GM06990 (cell line): ENCODE results near the gene FCSK.

Experiments used
- DNase-seq: peaks from one replicate; pipeline ENCODE4 v3.0.0-alpha.2; 2011; ENCODE audit not compliant: insufficient read length; ENCODE audit errors: extremely low read depth
- H3K27me3 ChIP-seq: replicated peaks from 2 replicates; pipeline ENCODE4 v1.6.0; 2011; ENCODE audit warnings: low read length; ENCODE audit not compliant: control insufficient read depth, insufficient read depth
- H3K36me3 ChIP-seq: 2 replicates; pipeline ENCODE4 v1.5.1; 2011; ENCODE audit warnings: low read length; ENCODE audit not compliant: control insufficient read depth, insufficient read depth
- H3K4me3 ChIP-seq: replicated peaks from 2 replicates; pipeline ENCODE4 v1.5.1; 2011; ENCODE audit warnings: low read depth, mild to moderate bottlenecking, control low read depth, low read length
- TF ChIP-seq, protein P1 (sequence below): IDR thresholded peaks from 2 replicates; pipeline ENCODE4 v1.5.1; 2011; ENCODE audit warnings: low read length, control low read depth, mild to moderate bottlenecking, inconsistent platforms; ENCODE audit not compliant: insufficient read depth, poor library complexity, severe bottlenecking

FCSK gene

DNA sequence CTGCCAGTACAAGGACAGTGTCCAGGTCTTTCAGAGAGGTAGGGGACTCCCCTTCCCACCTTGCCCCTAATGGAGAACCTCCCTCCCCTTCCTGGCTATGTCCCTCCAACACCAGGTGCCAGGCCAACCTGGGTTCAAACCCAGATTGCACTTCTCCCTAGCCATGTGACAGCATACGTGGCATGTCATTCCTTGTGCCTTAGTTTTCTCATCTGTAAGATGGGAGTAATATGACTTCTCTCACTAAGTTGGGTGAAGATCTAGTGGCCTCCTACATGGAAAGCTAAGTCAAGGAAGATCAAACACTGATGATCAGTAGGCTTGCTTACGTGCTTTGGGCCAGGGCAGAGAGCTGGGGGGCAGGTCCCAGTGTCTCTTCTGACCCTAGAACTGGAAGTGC is 8.8 kb downstream of the FCSK start:
- DNase-seq = no peak
- Histone ChIP-seq H3K4me3 (no peak overlapping the region), H3K36me3 (peaks cover 10% of the 10 kb centered on the region), H3K27me3 (no peaks in the 10 kb centered on the region)
- TF ChIP-seq, protein P1, sequence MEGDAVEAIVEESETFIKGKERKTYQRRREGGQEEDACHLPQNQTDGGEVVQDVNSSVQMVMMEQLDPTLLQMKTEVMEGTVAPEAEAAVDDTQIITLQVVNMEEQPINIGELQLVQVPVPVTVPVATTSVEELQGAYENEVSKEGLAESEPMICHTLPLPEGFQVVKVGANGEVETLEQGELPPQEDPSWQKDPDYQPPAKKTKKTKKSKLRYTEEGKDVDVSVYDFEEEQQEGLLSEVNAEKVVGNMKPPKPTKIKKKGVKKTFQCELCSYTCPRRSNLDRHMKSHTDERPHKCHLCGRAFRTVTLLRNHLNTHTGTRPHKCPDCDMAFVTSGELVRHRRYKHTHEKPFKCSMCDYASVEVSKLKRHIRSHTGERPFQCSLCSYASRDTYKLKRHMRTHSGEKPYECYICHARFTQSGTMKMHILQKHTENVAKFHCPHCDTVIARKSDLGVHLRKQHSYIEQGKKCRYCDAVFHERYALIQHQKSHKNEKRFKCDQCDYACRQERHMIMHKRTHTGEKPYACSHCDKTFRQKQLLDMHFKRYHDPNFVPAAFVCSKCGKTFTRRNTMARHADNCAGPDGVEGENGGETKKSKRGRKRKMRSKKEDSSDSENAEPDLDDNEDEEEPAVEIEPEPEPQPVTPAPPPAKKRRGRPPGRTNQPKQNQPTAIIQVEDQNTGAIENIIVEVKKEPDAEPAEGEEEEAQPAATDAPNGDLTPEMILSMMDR = no peak

DNA sequence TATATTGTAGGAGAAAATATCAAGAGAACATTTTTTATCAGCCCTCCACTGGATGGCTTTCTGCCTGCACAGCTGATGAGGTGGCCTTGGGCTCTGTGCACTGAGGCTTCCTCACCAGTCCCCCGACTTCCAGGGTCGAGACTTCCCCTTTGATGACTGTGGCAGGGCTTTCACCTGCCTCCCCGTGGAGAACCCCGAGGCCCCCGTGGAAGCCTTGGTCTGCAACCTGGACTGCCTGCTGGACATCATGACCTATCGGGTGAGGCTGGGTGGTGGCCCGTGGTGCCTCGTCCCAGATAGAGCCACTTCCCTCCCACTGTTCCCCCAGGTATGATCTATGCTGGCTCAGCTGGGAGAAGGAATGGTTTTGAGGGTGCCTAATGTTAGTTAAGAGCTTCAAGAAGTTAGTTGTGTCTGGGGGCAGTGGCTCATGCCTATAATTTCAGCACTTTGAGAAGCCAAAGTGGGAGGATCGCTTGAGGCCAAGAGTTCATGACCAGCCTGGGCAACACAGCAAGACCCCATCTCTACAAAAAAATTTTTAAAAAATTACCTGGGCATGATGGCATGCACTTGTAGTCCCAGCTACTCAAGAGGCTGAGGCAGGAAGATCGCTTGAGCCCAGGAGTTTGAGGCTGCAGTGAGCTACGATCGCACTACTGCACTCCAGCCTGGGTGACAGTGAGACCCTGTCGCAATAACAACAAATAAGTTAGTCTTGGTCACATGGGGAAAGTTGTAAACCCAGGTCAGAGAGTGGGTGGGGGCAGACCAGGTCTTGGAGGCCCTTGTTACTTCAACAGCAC is 11.8 kb downstream of the FCSK start:
- DNase-seq = no peak
- Histone ChIP-seq H3K27me3 (no peaks in the 10 kb centered on the region), H3K36me3 (peaks cover 10% of the 10 kb centered on the region), H3K4me3 (no peak overlapping the region)
- TF ChIP-seq, protein P1 = no peak

DNA sequence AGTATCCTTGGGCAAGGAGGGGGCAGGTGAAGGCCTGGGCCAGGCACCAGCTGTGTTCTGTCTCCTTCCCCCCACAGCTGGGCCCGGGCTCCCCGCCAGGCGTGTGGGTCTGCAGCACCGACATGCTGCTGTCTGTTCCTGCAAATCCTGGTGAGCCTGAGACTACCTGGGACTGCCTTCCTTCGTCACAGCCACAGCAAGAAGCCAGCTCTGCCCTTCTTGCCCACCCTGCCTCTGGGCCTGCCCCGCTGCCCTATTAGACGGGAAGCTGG is 12.3 kb downstream of the FCSK start:
- Histone ChIP-seq H3K27me3 (no peaks in the 10 kb centered on the region), H3K36me3 (peaks cover 10% of the 10 kb centered on the region), H3K4me3 (no peak overlapping the region)
- TF ChIP-seq, protein P1 = no peak
- DNase-seq = no peak

GRCh38 chr16:70467113-70467512 is 12.7 kb downstream of the FCSK start:
- no peak for DNase-seq
- TF ChIP-seq, protein P1 = peak; percentile 6
- Histone ChIP-seq H3K27me3 (no peaks in the 10 kb centered on the region), H3K36me3 (peaks cover 10% of the 10 kb centered on the region), H3K4me3 (no peak overlapping the region)

DNA sequence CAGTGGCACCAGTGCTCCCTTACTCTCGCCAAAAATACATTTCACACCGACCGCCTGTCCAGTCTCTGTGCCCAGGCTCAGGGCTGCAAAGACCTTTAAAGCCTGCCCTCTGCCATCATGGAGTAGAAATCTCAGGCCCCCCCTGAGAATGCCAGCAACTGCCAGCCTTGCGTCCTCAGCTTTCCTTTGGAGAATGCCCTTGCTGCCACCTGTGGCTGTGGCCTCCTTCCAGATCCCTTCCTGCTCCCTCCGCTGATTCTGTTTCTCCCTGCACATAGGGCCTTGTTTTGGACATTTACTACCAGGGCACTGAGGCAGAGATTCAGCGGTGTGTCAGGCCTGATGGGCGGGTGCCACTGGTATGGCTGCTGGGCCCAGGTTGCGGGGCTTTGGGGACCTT is 13.2 kb downstream of the FCSK start:
- H3K36me3 ChIP-seq = peaks cover 10% of the 10 kb centered on the region
- H3K27me3 ChIP-seq = no peaks in the 10 kb centered on the region
- no peak overlapping the region for H3K4me3 ChIP-seq
- DNase-seq = no peak
- TF ChIP-seq, protein P1 = no peak
